Activated T-helper 1 cell treated with anti-CD3 and anti-CD28 coated beads, Interleukin-2, amount 50 U/mL, for 16 hours (primary cell): ENCODE measurements around the gene YY1.

Experiments
- DNase-seq, 2 donors: peaks; one replicate each; pipeline ENCODE4 v3.0.0-alpha.2; 2020; ENCODE audit warnings: low read depth in 1 of 2, low spot score in 1 of 2

Gene YY1

GRCh38 chr14:100312877-100313400 is 74.0 kb downstream of the YY1 start:
- DNase-seq: no peak

GRCh38 chr14:100313464-100314230 is 74.7 kb downstream of the YY1 start:
- DNase-seq: no peak

GRCh38 chr14:100314724-100315123 is 75.8 kb downstream of the YY1 start:
- no peak for DNase-seq

GRCh38 chr14:100317389-100317788 is 78.4 kb downstream of the YY1 start:
- DNase-seq: no peak

- DNase-seq: peak; percentile 52 to 57
These were observed 79.2 kb downstream of the YY1 start for GRCh38 chr14:100317912-100318808.

GRCh38 chr14:100320157-100320856 is 81.4 kb downstream of the YY1 start:
- DNase-seq: no peak

GRCh38 chr14:100321473-100322137 is 82.7 kb downstream of the YY1 start:
- DNase-seq: no peak

- DNase-seq: no peak
These were observed 83.4 kb downstream of the YY1 start for GRCh38 chr14:100322138-100322957.

GRCh38 chr14:100323121-100323941 is 84.4 kb downstream of the YY1 start, which contains the start of gene SLC25A47:
TSS of gene SLC25A47 (plus strand) at chr14:100323339. CDS start at chr14:100323415, 76 bp downstream.
- DNase-seq: no peak

GRCh38 chr14:100323942-100324307 is 85.0 kb downstream of the YY1 start:
- no peak for DNase-seq

- no peak for DNase-seq
These were observed 86.3 kb downstream of the YY1 start for GRCh38 chr14:100325231-100325632.

GRCh38 chr14:100325958-100326357 is 87.0 kb downstream of the YY1 start:
- DNase-seq: no peak

- DNase-seq: no peak
These were observed 88.2 kb downstream of the YY1 start for GRCh38 chr14:100327128-100327527.

GRCh38 chr14:100328495-100329163 is 89.7 kb downstream of the YY1 start:
- no peak for DNase-seq

GRCh38 chr14:100329233-100330006 is 90.5 kb downstream of the YY1 start:
- no peak for DNase-seq

GRCh38 chr14:100330007-100330344 is 91.0 kb downstream of the YY1 start:
- no peak for DNase-seq

GRCh38 chr14:100330388-100330931 is 91.5 kb downstream of the YY1 start:
- no peak for DNase-seq
